ENCODE data around the gene MEGF10.
"Not testable (repeated sequence)": the region's sequence is repeated elsewhere in the genome, so short reads cannot be mapped to it uniquely, and the experiment has no call there.

Gene MEGF10

DNA sequence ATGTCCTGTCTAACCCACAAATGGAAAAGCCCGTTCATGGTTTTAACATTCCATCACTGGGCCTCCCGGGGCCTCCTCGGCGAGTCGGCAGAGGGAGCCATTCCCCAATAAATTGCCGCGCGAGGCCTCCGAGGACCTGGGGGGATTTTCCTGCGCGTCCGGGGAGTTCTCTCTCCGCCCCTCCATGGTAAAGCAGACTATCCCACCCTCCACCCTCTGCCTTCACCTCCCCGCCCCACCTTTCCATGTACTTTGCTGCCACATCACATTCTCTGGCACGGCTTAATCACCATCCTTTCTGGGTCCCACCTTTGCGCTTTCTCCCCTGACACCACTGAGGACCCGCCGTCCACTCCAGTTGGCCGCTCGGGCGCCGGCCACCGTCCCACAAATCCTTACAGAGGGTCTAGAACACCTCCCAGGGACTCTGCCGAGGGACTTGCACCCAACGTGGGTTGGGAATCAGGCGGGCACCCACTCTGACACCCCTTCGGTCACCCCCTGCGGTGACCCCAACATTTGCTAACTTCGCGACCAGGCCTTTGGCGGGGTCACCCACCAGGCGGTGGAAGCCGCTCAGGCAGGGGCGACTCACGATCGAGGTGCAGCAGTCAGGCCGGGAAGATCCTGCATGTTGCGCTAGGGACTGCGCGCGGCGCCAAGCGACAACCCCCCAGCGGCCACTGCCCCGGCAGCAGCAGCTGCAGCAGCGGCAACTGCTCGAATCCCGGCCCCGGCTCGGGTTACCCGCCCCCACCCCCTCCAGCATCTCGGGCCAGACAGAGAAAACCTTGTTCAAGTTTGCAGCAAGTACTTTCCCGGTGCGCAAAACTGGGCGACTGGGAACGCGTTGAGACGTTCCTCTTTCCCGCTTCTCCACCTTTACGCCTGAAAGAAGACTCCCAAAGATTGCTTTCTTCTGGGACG is at the start of gene MEGF10:
Gene MEGF10, plus strand, starts transcription at position 778 of the 927 bp plus-strand sequence. CDS start 40,513 bp downstream, outside the sequence.
- peak; percentile 78 for DNase-seq (ENCODE audit: low spot score)

- DNase-seq (ENCODE audit: low spot score) = no peak
These were observed 47.6 kb upstream of the MEGF10 start for GRCh38 chr5:127243011-127243410.

- DNase-seq (ENCODE audit: low spot score) = no peak
These were observed 35.8 kb upstream of the MEGF10 start for GRCh38 chr5:127254729-127255284.

DNA sequence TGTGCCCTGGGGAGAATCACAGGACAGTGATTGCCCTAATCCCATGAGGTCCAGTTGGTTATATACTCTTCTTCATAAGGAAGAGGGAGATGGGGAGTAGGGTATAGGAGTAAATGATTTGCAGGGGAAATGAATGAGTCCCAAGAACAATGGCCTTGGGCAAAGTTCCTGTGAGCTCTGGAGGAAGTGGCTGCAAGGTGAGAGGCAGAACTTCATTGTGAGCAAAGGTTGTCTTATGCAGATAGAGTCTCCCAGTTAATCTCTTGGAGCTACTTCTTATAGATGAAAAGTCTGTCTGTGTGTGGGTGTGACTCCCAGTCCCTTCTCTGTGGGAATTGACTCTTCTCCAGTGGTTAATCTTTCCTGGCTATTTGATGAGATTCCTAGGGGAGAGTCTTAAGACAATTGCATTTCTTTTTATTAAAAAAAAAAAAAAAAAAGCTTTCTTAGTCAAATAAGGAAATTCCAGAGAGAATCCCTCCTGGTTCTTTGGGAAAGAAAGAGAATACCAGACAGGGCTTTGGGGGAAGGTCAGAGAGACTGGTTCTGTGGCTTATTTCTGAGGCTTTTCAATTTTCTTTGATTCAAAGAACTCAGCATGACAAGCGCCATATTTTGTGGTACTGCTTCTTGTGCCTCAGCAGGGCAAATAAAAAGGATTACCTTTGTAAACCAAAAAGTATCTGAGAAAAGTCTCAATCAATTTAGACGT is 33.6 kb upstream of the MEGF10 start:
- no peak for DNase-seq (ENCODE audit: low spot score)

GRCh38 chr5:127260686-127261085 is 29.9 kb upstream of the MEGF10 start:
- no peak for DNase-seq (ENCODE audit: low spot score)

GRCh38 chr5:127265473-127265872 is 25.1 kb upstream of the MEGF10 start:
- DNase-seq (ENCODE audit: low spot score) = not testable (repeated sequence)

DNA sequence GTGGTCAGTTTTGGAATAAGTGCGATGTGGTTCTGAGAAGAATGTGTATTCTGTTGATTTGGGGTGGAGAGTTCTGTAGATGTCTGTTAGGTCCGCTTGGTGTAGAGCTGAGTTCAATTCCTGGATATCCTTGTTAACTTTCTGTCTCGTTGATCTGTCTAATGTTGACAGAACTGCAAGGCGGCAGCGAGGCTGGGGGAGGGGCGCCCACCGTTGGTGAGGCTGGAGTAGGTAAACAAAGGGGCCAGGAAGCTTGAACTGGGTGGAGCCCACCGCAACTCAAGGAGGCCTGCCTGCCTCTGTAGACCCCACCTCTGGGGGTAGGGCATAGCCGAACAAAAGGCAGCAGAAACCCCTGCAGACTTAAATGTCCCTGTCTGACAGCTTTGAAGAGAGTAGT is 22.3 kb upstream of the MEGF10 start:
- not testable (repeated sequence) for DNase-seq (ENCODE audit: low spot score)

DNA sequence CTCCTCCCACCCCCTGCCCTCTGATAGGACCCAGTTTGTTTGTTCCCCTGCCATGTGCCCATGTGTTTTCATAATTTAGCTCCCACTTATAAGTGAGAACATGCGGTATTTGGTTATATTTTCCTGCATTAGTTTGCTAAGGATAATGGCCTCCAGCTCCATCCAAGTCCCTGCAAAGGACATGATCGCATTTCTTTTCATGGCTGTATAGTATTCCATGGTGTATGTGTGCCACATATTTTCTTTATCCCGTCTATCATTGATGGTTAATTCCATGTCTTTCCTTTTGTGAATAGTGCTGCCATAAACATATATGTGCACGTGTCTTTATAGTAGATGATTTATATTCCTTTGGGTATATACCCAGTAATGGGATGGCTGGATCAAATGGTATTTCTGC is 19.9 kb upstream of the MEGF10 start:
- not testable (repeated sequence) for DNase-seq (ENCODE audit: low spot score)

GRCh38 chr5:127275641-127276193 is 14.9 kb upstream of the MEGF10 start:
- DNase-seq (ENCODE audit: low spot score) = no peak

DNA sequence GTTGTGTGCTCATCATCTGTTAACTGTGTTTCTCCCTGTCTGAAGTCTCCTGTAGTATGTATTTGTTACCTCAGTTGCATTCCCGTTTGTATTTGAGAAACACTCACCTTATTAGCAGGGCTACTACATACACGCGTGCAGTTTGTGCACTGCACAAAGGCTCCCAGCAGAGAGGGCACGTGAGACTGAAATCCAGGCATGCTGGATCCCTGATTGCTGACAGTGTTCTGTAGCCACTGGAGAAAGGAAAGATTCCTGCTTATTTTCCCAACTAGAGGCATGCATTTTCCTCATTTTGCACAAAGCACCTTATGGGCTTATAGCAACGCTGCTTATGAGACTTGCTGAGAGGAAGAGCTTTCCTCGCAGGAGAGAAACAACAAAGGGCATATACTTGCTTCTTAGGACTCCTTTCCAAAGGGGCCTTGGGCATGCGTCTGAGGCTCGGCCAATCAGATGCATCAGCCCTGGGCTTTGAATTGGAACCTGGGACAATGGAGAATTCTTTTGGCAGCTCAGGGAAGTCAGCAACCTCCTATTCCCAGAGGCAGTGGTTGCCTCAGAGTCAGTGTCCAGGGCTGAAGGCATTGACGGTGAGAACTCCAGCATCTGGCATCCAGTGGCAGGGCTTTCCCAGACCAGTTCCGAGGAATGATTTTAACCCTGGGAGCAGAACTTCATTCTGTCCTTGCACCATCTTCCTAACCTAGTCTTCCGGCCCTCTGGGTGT is 9.9 kb upstream of the MEGF10 start:
- no peak for DNase-seq (ENCODE audit: low spot score)

DNA sequence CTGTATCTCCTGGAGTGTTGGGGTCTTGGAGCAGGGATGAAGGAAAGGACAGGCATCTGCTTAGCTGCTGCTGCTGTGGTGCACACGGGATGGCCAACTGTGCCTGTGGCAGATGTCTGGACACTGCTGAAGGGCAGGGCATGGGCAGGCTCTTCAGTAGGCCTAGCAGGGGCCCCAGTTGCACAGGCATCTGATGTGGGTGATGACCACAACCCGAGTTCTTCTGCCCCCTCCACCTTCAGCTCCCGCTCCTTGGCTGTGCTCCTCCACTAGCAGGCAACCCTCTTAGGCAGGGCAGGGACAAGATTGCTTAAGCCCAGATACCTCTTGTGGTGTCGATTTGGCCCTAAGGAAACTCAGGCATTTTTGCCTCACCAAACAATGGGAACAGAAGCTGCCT is 9.0 kb upstream of the MEGF10 start:
- DNase-seq (ENCODE audit: low spot score) = no peak

- no peak for DNase-seq (ENCODE audit: low spot score)
These were observed 1.9 kb upstream of the MEGF10 start for GRCh38 chr5:127288676-127289075.

DNA sequence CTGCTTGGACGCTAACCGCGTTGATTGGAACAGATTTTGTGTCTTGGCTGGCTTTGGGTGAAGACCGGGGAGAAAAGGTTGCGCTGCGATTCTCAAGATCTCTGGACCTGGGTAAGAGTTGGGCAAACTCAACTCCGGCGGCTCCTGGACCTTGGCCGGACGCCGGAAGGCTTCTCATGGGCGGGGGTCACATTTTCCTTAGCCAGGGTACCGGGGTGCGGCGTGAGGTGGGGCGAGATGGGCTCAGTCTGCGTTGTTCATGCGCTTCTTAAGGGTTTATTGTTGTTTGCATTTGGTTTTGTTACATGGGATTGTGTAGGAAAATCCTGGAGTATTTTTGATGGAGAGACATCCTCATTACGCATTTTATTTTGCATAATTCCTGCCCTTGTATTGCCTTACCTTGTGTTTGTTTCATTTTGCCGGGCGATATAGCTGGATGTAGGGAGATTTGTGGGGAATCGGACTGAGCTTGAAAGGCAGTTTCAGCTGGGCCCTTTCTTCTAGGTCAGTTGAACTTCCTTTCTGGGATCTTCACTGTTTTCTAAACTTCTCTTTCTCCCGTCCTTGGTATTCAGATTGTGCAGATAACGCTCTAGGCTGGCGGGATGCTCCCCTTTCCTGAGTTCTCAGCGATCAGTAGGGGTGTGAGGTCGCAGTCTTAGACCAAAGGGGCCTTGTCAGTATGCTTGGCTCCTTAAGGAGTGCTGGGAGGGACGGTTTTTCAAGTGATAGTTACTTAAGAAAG is 524 bp downstream of the MEGF10 start:
- peak; percentile 55 for DNase-seq (ENCODE audit: low spot score)

DNA sequence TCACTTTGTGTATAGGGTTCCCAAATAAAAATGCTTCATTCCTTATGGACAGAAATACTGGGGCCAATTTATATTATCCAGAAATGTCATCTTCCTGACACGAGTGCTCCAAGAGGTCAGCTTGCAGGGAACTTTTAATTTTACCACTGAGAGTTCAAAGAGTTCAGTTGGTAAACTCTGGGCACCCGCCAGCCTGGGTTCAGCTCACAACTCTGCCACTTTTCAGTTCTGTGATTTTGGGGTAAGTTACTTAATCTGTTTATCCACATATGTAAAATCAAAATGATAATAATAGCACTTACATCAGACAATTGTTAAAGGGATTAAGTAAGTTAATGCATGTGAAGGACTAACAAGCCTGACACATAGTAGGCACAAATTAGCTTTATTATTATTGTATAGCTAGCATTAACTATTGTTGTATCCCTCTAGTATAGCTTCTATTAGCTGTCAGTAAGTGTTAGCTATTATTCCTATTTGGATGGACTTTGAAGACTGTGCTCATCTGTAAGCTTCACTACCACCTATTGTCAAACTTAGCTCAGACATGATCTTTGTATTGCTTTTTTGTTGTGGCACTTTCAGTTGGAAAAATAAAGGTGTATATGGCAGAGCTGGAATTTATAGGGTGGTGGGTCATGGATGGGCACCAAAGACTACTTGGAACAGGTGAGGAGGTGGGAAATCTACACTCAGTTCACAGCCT is 1.6 kb downstream of the MEGF10 start:
- no peak for DNase-seq (ENCODE audit: low spot score)

GRCh38 chr5:127293373-127293772 is 2.8 kb downstream of the MEGF10 start:
- DNase-seq (ENCODE audit: low spot score) = no peak

DNA sequence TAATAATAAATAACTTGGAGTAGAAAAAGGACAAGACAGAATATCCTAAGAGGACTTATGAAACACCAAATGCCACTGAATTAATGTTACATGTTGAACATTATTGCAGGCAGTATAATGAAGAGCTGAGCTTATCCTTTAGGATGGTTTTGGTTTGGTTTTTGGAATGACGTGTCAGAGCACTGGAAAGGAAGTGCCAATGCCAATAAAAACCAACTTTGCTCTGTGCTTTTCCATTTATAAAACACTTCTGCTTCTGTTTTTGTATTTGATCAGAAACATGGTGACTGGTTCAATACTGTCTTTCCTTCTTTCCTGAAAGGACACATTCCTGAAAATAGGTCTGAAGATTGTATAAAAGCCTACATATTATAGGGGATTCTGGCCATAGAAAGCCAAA is 4.2 kb downstream of the MEGF10 start:
- no peak for DNase-seq (ENCODE audit: low spot score)

DNA sequence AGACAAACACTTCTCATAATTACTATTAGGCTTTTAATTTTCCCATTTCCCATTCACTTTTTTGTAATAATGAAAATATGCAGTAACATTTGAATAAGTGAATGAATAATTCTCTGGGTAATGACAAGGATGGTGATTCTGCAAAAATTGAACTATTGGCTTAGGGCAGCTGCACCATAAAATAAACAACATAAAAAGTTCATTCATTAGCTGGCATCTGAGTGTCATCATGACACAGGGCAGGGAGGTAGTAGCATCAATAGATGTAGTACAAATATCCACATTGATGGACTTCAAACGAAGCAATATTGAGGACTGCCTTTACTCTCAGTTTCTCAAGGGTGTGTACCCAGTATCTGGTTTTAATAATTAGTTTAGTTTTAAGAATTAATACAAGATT is 4.9 kb downstream of the MEGF10 start:
- DNase-seq (ENCODE audit: low spot score) = no peak

- no peak for DNase-seq (ENCODE audit: low spot score)
These were observed 5.7 kb downstream of the MEGF10 start for GRCh38 chr5:127296321-127296720.

DNA sequence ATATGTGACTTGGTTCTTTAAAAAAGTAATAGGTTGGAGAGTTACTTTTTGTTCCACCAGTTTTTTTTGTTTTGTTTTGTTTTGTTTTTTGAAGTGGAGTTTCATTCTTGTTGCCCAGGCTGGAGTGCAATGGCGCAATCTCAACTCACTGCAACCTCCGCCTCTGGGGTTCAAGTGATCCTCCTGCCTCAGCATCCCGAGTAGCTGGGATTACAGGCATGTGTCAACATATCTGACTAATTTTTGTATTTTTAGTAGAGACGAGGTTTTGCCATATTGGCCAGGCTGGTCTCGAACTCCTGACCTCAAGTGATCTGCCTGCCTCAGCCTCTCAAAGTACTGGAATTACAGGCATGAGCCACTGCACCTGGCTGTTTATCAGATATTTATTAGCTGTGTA is 6.3 kb downstream of the MEGF10 start:
- DNase-seq (ENCODE audit: low spot score) = not testable (repeated sequence)

DNA sequence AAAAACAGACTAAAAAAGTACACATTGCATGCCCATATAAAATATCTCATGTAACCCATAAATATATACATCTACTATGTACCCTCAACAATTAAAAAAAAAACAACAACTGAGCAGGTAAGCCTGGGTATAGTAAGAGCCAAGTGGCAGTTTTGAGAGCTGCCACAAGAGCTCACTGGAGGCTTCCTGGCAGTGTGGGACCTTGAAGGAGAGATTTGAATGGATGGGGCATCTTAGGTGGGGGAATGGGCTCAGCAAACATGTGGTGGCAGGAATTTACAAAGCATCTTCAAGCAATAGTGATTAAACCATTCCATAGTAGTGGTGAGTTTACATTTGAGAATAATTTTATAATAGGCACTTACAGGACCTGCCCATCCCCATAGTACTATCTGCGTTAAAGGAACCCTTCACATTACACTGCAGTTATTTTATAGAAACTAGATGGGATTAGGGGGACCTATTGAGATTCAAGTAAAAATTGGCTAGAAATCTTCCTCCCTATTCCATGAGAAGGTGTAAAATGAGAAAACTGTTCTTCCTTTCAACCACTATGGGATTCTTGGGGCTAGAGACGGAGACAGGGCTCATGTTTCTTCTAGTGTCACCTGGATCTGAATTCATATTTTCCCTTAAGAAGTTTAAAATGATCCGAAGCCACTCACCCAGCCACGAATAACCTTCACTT is 6.9 kb downstream of the MEGF10 start:
- no peak for DNase-seq (ENCODE audit: low spot score)
